AG09319 (cell line): Measurements from ENCODE around the gene SKA1.

Experiments used
- DNase-seq: peaks from one replicate; pipeline ENCODE4 v3.0.0-alpha.2; 2010; ENCODE audit warnings: low read depth; ENCODE audit errors: extremely low read depth
- CTCF ChIP-seq: IDR thresholded peaks from 2 replicates; pipeline ENCODE4 v1.5.1; 2011; ENCODE audit warnings: low read depth, mild to moderate bottlenecking, inconsistent platforms, low read length, moderate library complexity

SKA1 gene

GRCh38 chr18:50340078-50340477, 34.8 kb upstream of the SKA1 start:
- no peak for DNase-seq
- TF ChIP-seq CTCF, result no peak

- no peak for TF ChIP-seq CTCF
- DNase-seq, result no peak
Observed at GRCh38 chr18:50341443-50341842, 33.4 kb upstream of the SKA1 start.

- TF ChIP-seq CTCF, result no peak
- DNase-seq, result no peak
Observed at GRCh38 chr18:50350699-50351098, 24.1 kb upstream of the SKA1 start.

- no peak for TF ChIP-seq CTCF
- no peak for DNase-seq
Observed at GRCh38 chr18:50356036-50356945, 18.6 kb upstream of the SKA1 start.

GRCh38 chr18:50358844-50359243, 16.0 kb upstream of the SKA1 start:
- TF ChIP-seq CTCF, result no peak

GRCh38 chr18:50359806-50360205, 15.0 kb upstream of the SKA1 start:
- DNase-seq, result no peak
- TF ChIP-seq CTCF, result no peak

More at GRCh38 chr18:50358844-50359243, 16.0 kb upstream of the SKA1 start:
- DNase-seq, result no peak

GRCh38 chr18:50360611-50361010, 14.2 kb upstream of the SKA1 start:
- TF ChIP-seq CTCF, result no peak
- no peak for DNase-seq
